ENCODE results near the gene MAD1L1. TPM values are rescaled to one million over a fixed set of nuclear protein-coding genes. Genes with fewer than 3 reads are reported as not detected.

Gene MAD1L1
- total RNA-seq, 1 experiment from 2014 or later: 38.5 TPM

DNA sequence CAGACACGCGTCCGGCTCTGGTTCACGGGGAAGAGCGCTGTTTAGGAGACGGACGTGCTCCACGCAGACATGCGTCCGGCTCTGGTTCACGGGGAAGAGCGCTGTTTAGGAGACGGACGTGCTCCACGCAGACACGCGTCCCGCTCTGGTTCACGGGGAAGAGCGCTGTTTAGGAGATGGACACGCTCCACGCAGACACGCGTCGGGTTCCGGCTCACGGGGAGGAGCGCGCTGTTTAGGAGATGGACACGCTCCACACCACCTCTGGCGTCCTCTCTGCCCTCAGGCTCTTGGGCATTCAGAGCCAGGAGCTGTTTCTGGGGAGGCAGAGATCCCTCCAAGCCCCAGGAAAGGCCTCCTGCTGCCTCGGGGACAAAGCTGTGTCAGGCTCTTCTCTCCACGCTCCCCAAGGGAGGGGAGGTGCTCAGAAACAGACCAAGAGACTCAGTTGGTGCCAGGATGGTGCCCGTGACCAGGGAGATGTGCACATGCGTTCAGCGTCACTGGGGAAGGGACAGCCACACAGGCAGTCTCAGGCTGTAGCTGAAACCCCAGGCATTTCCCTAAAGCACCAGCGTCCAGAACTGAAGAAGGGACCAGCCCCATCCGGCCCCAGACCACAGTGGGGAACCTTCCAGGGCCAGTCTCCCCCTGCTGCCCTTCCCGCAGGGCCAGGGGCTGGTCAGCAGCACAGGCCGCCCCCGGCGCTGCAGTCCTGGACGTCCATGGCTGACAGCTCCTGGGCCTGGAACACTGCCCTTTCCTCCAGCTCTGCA is 387.0 kb downstream of the MAD1L1 start:
- H4K20me1 ChIP-seq (ENCODE audit: insufficient read depth): no peaks in the 10 kb centered on the region
- H3K9ac ChIP-seq (ENCODE audit: low read length): no peak overlapping the region

DNA sequence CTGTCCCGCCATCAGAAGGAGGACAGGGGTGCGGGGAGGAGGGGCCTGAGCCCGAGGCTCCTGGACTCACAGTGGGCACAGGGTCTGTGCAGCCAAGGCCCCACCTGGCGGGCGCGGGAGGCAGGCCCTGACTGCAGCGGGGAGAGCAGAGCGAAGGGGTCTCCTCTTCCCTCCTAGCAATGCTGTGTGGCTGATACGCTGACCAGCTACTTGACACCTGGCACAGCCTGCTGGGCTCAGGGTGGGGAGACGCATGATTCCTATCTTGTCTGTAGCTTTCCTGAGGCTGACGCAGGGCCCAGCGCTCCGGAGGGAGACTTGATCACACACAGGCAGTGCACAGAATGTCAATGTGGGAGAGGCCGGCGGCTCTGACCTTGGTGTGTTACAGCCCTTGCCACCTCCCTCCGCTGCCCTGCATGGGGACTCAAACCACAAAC is 387.8 kb downstream of the MAD1L1 start:
- Histone ChIP-seq H3K79me2 (ENCODE audit: insufficient read depth, low read length) (no peaks in the 10 kb centered on the region), H3K4me1 (ENCODE audit: control insufficient read depth in 1 of 2, insufficient read depth in 2 of 2, low read length in 2 of 2) (no peaks in the 10 kb centered on the region), H3K4me3 (replicated peaks in 1 of 2; ENCODE audit: low read depth in 1 of 2, low read length in 2 of 2) (no peak overlapping the region), H3K27ac (ENCODE audit: low read depth, low read length) (no peak overlapping the region), H2AFZ (ENCODE audit: low read depth, low read length, poor library complexity, severe bottlenecking) (no peak overlapping the region), H3K36me3 (ENCODE audit: control insufficient read depth in 1 of 2, insufficient read depth in 2 of 2, low read length in 2 of 2) (no peaks in the 10 kb centered on the region), H3K9me2 (ENCODE audit: insufficient read depth) (no peaks in the 10 kb centered on the region), H3K9me3 (ENCODE audit: control insufficient read depth in 1 of 2, insufficient read depth in 1 of 2, low read depth in 1 of 2, low read length in 2 of 2) (no peaks in the 10 kb centered on the region), H3K4me2 (ENCODE audit: low read length) (no peak overlapping the region), H4K20me1 (ENCODE audit: insufficient read depth) (no peaks in the 10 kb centered on the region), H3K9ac (ENCODE audit: low read length) (no peak overlapping the region), H3K27me3 (ENCODE audit: insufficient read depth, low read length) (no peaks in the 10 kb centered on the region)
- no TSS peak for BruUV-seq (replicated peaks)
- TF ChIP-seq, protein P1, sequence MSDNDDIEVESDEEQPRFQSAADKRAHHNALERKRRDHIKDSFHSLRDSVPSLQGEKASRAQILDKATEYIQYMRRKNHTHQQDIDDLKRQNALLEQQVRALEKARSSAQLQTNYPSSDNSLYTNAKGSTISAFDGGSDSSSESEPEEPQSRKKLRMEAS (IDR thresholded peaks at IDR 0.05): no peak
- TF ChIP-seq ZBTB33 (IDR thresholded peaks at IDR 0.05; ENCODE audit: extremely low read depth, insufficient replicate concordance, low read length) (no peak), ZNF274 (IDR thresholded peaks at IDR 0.05; ENCODE audit: low read depth, low read length) (no peak), SP1 (IDR thresholded peaks at IDR 0.05; ENCODE audit: low read depth) (no peak), POLR2A (IDR thresholded peaks at IDR 0.05; ENCODE audit: borderline replicate concordance, extremely low read depth, insufficient read depth, insufficient read length) (no peak), RAD21 (IDR thresholded peaks at IDR 0.05; ENCODE audit: low read depth) (no peak)
- DNase-seq (ENCODE audit: low read depth, low spot score) (no peak), ATAC-seq (no peak)
- ChIA-PET POLR2A (no interaction called here), RAD21 (ENCODE audit: low non-redundant PET in 1 of 2, low total read pairs in 2 of 2, uncharacterized antibody in 2 of 2, unreplicated experiment in 2 of 2) (no interaction called here), CTCF (no interaction called here)
- intact Hi-C loops (cut with micrococcal nuclease): no loop called here

More for the DNA sequence above, 387.0 kb downstream of the MAD1L1 start:
- Histone ChIP-seq H3K4me3 (replicated peaks in 1 of 2; ENCODE audit: low read depth in 1 of 2, low read length in 2 of 2) (no peak overlapping the region), H3K4me2 (ENCODE audit: low read length) (no peak overlapping the region), H3K27ac (ENCODE audit: low read depth, low read length) (no peak overlapping the region), H3K27me3 (ENCODE audit: insufficient read depth, low read length) (no peaks in the 10 kb centered on the region), H3K9me2 (ENCODE audit: insufficient read depth) (no peaks in the 10 kb centered on the region), H3K4me1 (ENCODE audit: control insufficient read depth in 1 of 2, insufficient read depth in 2 of 2, low read length in 2 of 2) (no peaks in the 10 kb centered on the region), H3K79me2 (ENCODE audit: insufficient read depth, low read length) (no peaks in the 10 kb centered on the region), H3K36me3 (ENCODE audit: control insufficient read depth in 1 of 2, insufficient read depth in 2 of 2, low read length in 2 of 2) (no peaks in the 10 kb centered on the region), H3K9me3 (ENCODE audit: control insufficient read depth in 1 of 2, insufficient read depth in 1 of 2, low read depth in 1 of 2, low read length in 2 of 2) (no peaks in the 10 kb centered on the region), H2AFZ (ENCODE audit: low read depth, low read length, poor library complexity, severe bottlenecking) (no peak overlapping the region)
- ChIA-PET CTCF (no interaction called here), POLR2A (no interaction called here), RAD21 (ENCODE audit: low non-redundant PET in 1 of 2, low total read pairs in 2 of 2, uncharacterized antibody in 2 of 2, unreplicated experiment in 2 of 2) (no interaction called here)
- intact Hi-C loops (cut with micrococcal nuclease): no loop called here
- TF ChIP-seq EZH2 (IDR thresholded peaks at IDR 0.05): no peak
- TF ChIP-seq CEBPB (IDR thresholded peaks at IDR 0.05; ENCODE audit: low read depth): no peak
- no peak for TF ChIP-seq POLR2AphosphoS5 (IDR thresholded peaks at IDR 0.05; ENCODE audit: low read depth, low read length)
- ATAC-seq: no peak
- no TSS peak for BruUV-seq (replicated peaks)
- DNase-seq (ENCODE audit: low read depth, low spot score): no peak
